ENCODE results near the gene MMP21.

MMP21 gene, protein sequence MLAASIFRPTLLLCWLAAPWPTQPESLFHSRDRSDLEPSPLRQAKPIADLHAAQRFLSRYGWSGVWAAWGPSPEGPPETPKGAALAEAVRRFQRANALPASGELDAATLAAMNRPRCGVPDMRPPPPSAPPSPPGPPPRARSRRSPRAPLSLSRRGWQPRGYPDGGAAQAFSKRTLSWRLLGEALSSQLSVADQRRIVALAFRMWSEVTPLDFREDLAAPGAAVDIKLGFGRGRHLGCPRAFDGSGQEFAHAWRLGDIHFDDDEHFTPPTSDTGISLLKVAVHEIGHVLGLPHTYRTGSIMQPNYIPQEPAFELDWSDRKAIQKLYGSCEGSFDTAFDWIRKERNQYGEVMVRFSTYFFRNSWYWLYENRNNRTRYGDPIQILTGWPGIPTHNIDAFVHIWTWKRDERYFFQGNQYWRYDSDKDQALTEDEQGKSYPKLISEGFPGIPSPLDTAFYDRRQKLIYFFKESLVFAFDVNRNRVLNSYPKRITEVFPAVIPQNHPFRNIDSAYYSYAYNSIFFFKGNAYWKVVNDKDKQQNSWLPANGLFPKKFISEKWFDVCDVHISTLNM

GRCh38 chr10:125775491-125776106 lies at the start of gene MMP21:
TSS of gene MMP21 (minus strand) at chr10:125775821. CDS start at chr10:125775821, 0 bp downstream.
- DNase-seq: no peak

GRCh38 chr10:125824736-125825135 lies 49.1 kb upstream of the MMP21 start:
- DNase-seq: no peak

- no peak for DNase-seq
Observed at GRCh38 chr10:125823663-125824251, 48.1 kb upstream of the MMP21 start.

- peak; percentile 76 to 99 (median 94) for DNase-seq
Observed at GRCh38 chr10:125822878-125823662, 47.4 kb upstream of the MMP21 start, which contains the start of the genes BCCIP and UROS. TSS of gene BCCIP (plus strand) at chr10:125823546. CDS start at chr10:125823558, 12 bp downstream. TSS of gene UROS (minus strand) at chr10:125823258. CDS start at chr10:125816499, 6,759 bp downstream.

- DNase-seq: no peak
Observed at GRCh38 chr10:125820701-125821100, 45.1 kb upstream of the MMP21 start.

- DNase-seq: no peak
Observed at GRCh38 chr10:125817337-125817946, 41.8 kb upstream of the MMP21 start.

GRCh38 chr10:125816548-125816947 lies 40.9 kb upstream of the MMP21 start:
- DNase-seq: no peak

DNA sequence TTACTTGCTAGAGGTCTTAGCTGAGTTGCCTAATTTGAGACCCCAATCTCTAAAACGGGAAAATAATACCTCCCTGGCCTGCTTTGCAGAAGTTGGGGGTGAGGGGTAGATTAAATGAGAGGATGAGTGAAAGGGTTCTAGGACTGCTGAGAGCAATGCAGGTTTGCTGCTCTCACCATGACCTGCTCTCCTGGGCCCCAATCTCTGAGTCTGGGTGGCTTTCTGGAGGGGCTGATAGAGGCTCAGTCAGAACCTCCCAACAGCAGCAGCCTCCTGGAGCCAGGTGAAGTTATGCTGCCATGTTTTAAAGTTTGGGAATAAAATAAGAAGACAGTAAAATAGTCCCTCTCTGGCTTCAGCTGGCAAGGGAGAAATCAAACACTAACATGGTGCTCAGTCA lies 40.1 kb upstream of the MMP21 start:
- DNase-seq: no peak

DNA sequence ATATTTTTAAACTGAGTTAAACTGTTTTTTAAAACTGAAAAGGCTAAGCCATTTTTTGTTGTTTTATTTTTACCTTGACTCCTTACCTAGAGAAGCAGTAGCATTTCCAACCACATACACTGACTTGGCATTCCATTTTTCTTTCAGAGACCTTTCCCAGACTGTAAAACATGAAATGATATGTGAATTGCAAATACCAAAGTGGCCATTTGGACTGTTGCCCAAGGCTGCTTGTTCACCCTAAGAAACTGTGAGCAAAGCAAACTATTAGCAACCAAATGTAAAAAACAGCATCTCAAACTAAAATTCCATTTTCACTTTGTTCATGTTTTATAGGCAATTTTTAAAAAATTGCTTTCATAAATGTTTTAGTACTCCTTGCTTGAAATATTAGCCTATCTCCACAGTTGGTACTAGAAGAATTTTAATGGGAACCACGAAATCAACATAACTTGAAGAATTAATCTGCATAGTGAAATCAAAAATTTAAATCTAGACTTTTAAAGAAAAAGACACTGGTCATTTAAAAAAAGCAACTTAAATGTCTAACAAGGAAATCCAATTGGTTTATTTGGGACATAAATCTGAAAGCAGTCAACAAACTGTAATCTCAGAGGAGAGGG lies 36.6 kb upstream of the MMP21 start:
- no peak for DNase-seq

- DNase-seq: no peak
Observed at GRCh38 chr10:125811251-125811650, 35.6 kb upstream of the MMP21 start.

DNA sequence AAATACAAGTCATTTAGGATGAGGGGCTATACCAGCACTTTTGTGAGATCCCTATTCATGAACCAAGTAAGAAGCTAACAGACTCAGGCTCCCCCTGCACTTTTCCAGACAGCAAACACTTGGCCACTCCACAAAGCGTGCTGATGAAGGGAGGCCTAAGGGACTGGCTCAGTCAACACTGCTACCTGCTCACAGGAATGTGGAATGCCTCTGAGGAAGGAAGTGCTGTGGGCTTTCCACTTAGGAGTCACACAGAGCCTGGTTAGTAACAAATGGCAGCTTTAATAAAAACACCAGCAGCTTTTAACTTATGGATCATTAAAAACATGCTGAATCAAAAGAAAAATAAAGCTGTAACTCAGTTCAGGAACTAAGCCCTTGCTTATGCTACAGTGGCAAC lies 32.4 kb upstream of the MMP21 start:
- no peak for DNase-seq

- DNase-seq: no peak
Observed at GRCh38 chr10:125802739-125803138, 27.1 kb upstream of the MMP21 start.

DNA sequence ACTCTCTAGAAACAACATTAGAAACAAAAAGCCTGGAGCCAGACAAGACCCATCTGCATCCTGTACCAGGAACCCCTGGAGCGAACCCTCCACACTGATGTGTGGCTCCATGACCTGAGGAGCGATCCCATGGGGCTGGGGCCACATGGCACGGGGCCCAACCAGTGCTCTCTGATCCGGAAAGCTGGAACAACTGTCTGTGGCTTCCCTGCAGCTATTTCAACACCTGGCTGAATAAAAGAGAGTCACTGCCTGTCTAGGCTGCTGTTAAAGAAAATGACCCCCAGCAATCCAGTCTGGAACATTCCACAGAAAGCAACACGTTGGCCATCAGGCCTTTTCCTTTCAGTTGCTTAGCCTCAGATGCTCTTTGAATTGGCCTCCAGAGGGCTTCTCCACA lies 26.5 kb upstream of the MMP21 start:
- no peak for DNase-seq

DNA sequence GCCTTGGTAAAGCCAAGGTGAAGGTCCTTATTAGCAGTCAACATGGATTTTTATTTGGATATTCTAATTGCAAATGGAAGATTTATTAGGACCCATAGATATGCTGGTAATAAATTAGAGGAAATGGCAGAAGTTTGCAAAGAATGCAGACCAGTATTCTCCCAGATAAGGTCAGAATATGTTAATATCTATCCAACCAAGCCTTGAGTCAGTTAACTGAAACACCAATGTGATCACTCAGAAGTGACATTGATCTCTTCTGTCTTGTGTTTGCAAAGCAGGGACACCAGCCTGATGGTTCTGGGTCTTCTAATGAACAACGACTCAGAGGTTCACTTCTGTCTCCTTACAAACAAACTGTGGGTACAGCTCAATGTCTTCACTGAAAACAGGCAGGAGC lies 26.0 kb upstream of the MMP21 start:
- DNase-seq: no peak

GRCh38 chr10:125799451-125800182 lies 24.0 kb upstream of the MMP21 start:
- DNase-seq: no peak

GRCh38 chr10:125797994-125798662 lies 22.5 kb upstream of the MMP21 start:
- no peak for DNase-seq

DNA sequence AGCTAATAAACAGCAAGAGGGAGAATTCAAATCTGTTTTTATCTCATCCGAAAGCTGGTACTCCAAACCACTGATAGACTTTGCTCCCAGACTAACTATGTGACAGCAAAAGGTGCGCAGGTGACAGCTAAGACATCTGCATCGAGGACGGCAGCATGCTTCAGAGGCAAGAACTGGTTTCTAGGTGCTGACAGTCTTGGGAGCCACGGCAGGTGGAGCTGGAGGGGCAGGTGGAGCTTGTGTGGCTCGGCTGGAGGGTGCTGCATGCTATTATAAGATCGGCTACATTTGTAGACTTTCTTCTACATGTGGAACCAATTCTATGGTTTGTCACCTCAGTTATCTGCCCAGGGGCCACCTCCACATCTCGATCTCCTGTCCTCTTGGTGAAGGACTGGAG lies 21.8 kb upstream of the MMP21 start:
- no peak for DNase-seq

GRCh38 chr10:125795637-125796190 lies 20.1 kb upstream of the MMP21 start:
- no peak for DNase-seq

DNA sequence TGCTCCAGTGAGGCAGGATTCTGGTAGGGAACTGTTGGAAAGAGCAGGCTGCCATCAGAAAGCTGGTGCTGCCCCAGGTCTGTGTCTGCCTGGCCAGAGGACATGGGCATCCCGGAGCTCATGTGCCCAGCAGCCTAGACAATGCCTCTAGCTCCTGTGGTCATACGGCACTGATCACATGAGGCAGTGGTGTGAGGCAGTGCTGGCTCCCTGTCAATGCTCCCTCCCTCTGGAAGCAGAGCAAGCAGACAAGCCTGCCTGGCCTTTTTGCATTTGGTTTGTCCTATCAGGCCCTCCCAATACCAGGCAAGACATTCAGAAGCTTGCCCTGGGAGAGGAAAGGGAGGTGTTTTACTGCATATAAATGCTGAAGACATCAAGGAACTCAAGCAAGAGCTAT lies 19.5 kb upstream of the MMP21 start:
- DNase-seq: peak in 13 of 14 donors; percentile 4 to 90 (median 72)
